HL-60 (cell line): Measurements from ENCODE around the gene TXNDC17.
"Not testable (repeated sequence)": the region's sequence is repeated elsewhere in the genome, so short reads cannot be mapped to it uniquely, and the experiment has no call there.

Source experiments
- DNase-seq, 2 experiments: peaks; one replicate each; pipeline ENCODE4 v3.0.0-alpha.2; 2010 to 2020; ENCODE audit warnings: low read depth in 1 of 2, low spot score in 1 of 2
- H3K27ac ChIP-seq: fragments of 250-450 bp; sonication (Bioruptor Pico); replicated peaks from 2 replicates; pipeline ENCODE4 v1.5.1; 2020; ENCODE audit warnings: mild to moderate bottlenecking, moderate library complexity
- H3K27me3 ChIP-seq: fragments of 250-450 bp; sonication (Bioruptor Pico); 2 replicates; pipeline ENCODE4 v1.5.1; 2021; ENCODE audit warnings: mild to moderate bottlenecking, moderate library complexity; ENCODE audit not compliant: insufficient read depth, poor library complexity, severe bottlenecking
- H3K4me3 ChIP-seq: replicated peaks from 2 replicates; pipeline ENCODE4 v1.5.1; 2011; ENCODE audit warnings: mild to moderate bottlenecking, control low read depth, low read length; ENCODE audit not compliant: insufficient read depth
- CTCF ChIP-seq: IDR thresholded peaks from one replicate; pipeline ENCODE4 v1.5.1; 2011; ENCODE audit warnings: low read length, control low read depth, inconsistent platforms; ENCODE audit not compliant: insufficient read depth
- GABPA ChIP-seq: IDR thresholded peaks from 2 replicates; pipeline ENCODE4 v1.6.1; 2012; ENCODE audit warnings: low read depth
- POLR2AphosphoS5 ChIP-seq: IDR thresholded peaks from 2 replicates; pipeline ENCODE4 v1.6.1; 2012; ENCODE audit warnings: low read depth
- REST ChIP-seq: IDR thresholded peaks from 2 replicates; pipeline ENCODE4 v1.6.1; 2012; ENCODE audit warnings: low read depth; ENCODE audit not compliant: insufficient replicate concordance
- SPI1 ChIP-seq: IDR thresholded peaks from 2 replicates; pipeline ENCODE4 v1.6.1; 2012; ENCODE audit warnings: low read depth, mild to moderate bottlenecking, borderline replicate concordance

TXNDC17 gene

GRCh38 chr17:6657633-6658287 is 16.9 kb downstream of the TXNDC17 start:
- TF ChIP-seq POLR2AphosphoS5 (no peak), CTCF (no peak), GABPA (no peak), SPI1 (no peak), REST (no peak)
- Histone ChIP-seq H3K4me3 (peak overlapping the region; percentile 33; the same call in 1 of the 2 replicates), H3K27ac (no peak overlapping the region), H3K27me3 (no peaks in the 10 kb centered on the region)
- no peak for DNase-seq

GRCh38 chr17:6658411-6658810 is 17.6 kb downstream of the TXNDC17 start:
- not testable (repeated sequence) for H3K27me3 ChIP-seq, DNase-seq, H3K4me3 ChIP-seq, H3K27ac ChIP-seq

- H3K27ac ChIP-seq = no peak overlapping the region
- no peak overlapping the region for H3K4me3 ChIP-seq
- H3K27me3 ChIP-seq = no peaks in the 10 kb centered on the region
- peak in 1 of 2 experiments; percentile 51 for DNase-seq
- peak; percentile 57; the same call in 1 of the 2 replicates for TF ChIP-seq SPI1
- no peak for TF ChIP-seq REST
These were observed 19.2 kb downstream of the TXNDC17 start for GRCh38 chr17:6660101-6660500.

GRCh38 chr17:6660805-6661463 is 20.1 kb downstream of the TXNDC17 start:
- Histone ChIP-seq H3K27me3 (no peaks in the 10 kb centered on the region), H3K4me3 (no peak overlapping the region), H3K27ac (peak overlapping the region; percentile 16; the same call in 1 of the 2 replicates)
- DNase-seq = peak in 1 of 2 experiments; percentile 85
- TF ChIP-seq SPI1 (peak; percentile 93), REST (no peak), POLR2AphosphoS5 (peak; percentile 48; the same call in 1 of the 2 replicates)
